Activated CD4-positive, alpha-beta T cell treated with anti-CD3 and anti-CD28 coated beads, Interleukin-2, amount 10 ng/mL, durations not matched to agents 24 days and 14 days (primary cell): ENCODE results near the gene METTL27. TPM values are rescaled to one million over a fixed set of nuclear protein-coding genes. Genes with fewer than 3 reads are reported as not detected.
A peak's percentile ranks its signal among the peaks of the same experiment; 100 is the strongest.
"Not testable (repeated sequence)": the region's sequence is repeated elsewhere in the genome, so short reads cannot be mapped to it uniquely, and the experiment has no call there.

Experiments
- DNase-seq: peaks from one replicate; pipeline ENCODE4 v3.0.0; 2022
- H3K27ac Mint-ChIP-seq: one replicate; pipeline ENCODE4 v1.8.0; 2022; ENCODE audit warnings: mild to moderate bottlenecking, mixed read lengths
- H3K27me3 Mint-ChIP-seq: one replicate; pipeline ENCODE4 v1.8.0; 2022; ENCODE audit warnings: mixed read lengths
- H3K36me3 Mint-ChIP-seq: one replicate; pipeline ENCODE4 v1.8.0; 2022; ENCODE audit warnings: low read depth, mild to moderate bottlenecking, mixed read lengths
- H3K4me1 Mint-ChIP-seq: one replicate; pipeline ENCODE4 v1.8.0; 2021; ENCODE audit warnings: mixed read lengths
- H3K4me3 Mint-ChIP-seq: one replicate; pipeline ENCODE4 v1.8.0; 2022; ENCODE audit warnings: mild to moderate bottlenecking, moderate library complexity, mixed read lengths
- H3K9me3 Mint-ChIP-seq: one replicate; pipeline ENCODE4 v1.8.0; 2021; ENCODE audit warnings: mixed read lengths
- intact Hi-C: fragments of 100-400 bp; cut with micrococcal nuclease; formaldehyde crosslinking; loops from one replicate; pipeline ENCODE4 v1.15.1; 2023
- total RNA-seq: library from RNA; stranded (reverse); gene quantifications from 2 replicates; pipeline ENCODE4 v1.2.3, GENCODE V29; 2022

Gene METTL27
- total RNA-seq, 1 donor from 2014 or later = 1.9 TPM

DNA sequence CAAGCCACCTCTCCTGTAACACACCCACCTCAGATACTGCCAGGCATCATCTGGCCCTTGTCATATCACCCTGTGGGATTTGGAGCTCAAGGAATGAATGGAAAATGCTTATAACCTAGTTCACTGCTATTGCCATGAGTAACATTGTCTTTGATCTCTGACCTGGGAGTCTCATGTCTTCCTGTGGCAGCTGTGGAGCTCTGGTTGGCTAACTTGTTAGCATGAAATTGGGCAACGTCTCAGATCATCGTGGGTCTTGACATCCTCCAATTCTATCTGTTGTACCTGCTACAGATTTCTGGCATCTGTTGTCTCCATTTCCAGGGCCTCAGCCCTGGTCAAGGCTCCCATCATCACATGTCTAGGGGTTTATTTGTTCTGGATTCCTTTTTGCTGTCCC, 16.5 kb upstream of the METTL27 start:
- peaks cover 4% of the 10 kb centered on the region for H3K4me1 Mint-ChIP-seq
- no peak for DNase-seq
- no peak overlapping the region for H3K27ac Mint-ChIP-seq
- intact Hi-C loops = loop anchor here (5.0 kb wide), 1 partner anchor 252 kb away; no protein-coding TSS in a partner anchor
- H3K4me3 Mint-ChIP-seq = no peak overlapping the region
- no peaks in the 10 kb centered on the region for H3K9me3 Mint-ChIP-seq
- H3K36me3 Mint-ChIP-seq = no peaks in the 10 kb centered on the region
- peaks cover 15% of the 10 kb centered on the region for H3K27me3 Mint-ChIP-seq

DNA sequence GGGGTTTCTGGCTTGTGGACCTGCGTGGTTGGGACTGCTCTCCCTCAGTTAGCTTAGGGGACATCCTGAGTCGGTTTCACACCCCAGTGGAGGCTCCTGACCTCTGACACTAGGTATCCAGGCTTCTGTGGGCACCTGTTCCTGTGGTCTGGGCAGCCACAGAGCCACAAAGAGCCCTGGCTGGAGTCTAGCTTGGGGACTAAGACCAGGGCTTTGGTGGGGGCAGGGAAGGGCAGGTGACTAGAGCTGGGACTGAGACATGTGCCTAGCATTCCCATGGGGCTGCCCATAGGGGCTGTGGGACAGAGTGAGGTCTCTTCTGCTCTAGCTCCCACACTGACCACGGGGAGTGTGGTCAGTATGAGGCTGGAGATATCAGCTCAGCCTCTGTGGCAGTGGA, 14.6 kb upstream of the METTL27 start:
- intact Hi-C loops = loop anchor here (5.0 kb wide), 1 partner anchor 250 kb away; no protein-coding TSS in a partner anchor
- H3K27ac Mint-ChIP-seq = no peak overlapping the region
- no peaks in the 10 kb centered on the region for H3K9me3 Mint-ChIP-seq
- H3K36me3 Mint-ChIP-seq = no peaks in the 10 kb centered on the region
- DNase-seq = no peak
- no peak overlapping the region for H3K4me3 Mint-ChIP-seq
- peaks cover 20% of the 10 kb centered on the region for H3K27me3 Mint-ChIP-seq
- peaks cover 8% of the 10 kb centered on the region for H3K4me1 Mint-ChIP-seq

DNA sequence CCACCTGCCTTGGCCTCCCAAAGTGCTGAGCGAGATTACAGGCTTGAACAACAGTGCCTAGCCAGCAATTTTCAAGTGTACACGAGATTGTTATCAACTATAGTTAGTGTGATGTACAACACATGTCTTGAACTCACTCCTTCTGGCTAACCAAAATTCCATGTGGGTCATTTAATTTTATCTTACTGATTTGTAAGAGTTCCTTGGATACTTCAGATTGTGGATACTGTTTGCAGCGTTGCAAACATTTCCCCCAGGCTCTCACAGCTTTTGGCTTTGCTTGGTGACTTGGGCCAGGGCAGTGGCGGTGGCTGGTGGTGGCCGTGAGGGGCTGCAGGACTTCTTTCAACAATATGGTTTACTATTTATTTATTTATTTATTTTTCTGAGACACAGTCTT, 10.2 kb upstream of the METTL27 start:
- Mint-ChIP-seq H3K9me3 (no peaks in the 10 kb centered on the region), H3K36me3 (no peaks in the 10 kb centered on the region), H3K4me3 (no peak overlapping the region), H3K4me1 (peaks cover 24% of the 10 kb centered on the region), H3K27me3 (peaks cover 31% of the 10 kb centered on the region), H3K27ac (no peak overlapping the region)
- DNase-seq = no peak
- intact Hi-C loops = loop anchor here (5.0 kb wide), 1 partner anchor 135 kb away; the partner anchor contains the start of gene STX1A

DNA sequence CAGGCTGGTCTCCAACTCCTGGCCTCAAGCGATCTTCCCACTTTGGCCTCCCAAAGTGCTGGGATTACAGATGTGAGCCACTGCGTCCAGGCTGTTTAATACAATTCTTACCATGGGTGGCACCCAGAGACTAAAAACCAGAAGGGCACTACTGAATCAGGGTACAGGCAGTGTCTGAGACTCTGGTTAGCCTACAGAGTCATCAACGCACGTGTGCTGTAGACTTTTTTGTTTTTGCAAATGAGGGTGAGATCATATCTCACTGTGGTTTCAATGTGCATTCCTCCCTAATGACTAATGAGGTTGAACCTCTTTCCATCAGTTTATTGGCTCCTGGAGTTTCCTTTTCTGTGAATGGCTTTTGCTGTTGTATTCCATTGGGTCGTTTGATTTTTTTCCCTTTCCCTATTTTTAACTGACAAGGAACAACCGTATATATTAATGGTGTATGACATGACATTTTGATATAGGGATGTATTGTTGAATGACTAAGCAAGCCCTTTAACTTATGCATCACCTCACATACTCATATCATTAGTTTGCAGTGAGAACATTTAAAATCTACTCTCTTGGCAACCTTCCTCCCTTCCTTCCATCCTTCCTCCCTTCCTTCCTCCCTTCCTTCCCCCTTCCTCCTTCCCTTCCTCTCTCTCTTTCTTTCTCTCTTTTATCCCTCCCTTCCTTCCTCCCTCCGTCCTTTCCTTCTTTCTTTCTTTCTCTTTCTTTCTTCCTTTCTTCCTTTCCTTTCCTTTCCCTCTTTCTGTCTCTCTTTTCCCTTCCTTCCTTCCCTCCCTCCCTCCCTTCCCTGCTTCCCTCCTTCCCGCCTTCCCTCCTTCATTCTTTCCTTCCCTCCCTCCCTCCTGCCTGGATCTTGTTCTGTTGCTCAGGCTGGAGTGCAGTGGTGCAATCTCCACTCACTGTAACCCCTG, 9.4 kb upstream of the METTL27 start:
- H3K27ac Mint-ChIP-seq = peak overlapping the region; percentile 64
- H3K9me3 Mint-ChIP-seq = no peaks in the 10 kb centered on the region
- H3K27me3 Mint-ChIP-seq = peaks cover 27% of the 10 kb centered on the region
- H3K4me3 Mint-ChIP-seq = peak overlapping the region; percentile 14
- DNase-seq = peak; percentile 75
- no peaks in the 10 kb centered on the region for H3K36me3 Mint-ChIP-seq
- intact Hi-C loops = loop anchor here (1.0 to 5.0 kb wide), 5 partner anchors 9 to 134 kb away; partner anchors contain the start of genes ABHD11, METTL27 and STX1A
- H3K4me1 Mint-ChIP-seq = peaks cover 24% of the 10 kb centered on the region

DNA sequence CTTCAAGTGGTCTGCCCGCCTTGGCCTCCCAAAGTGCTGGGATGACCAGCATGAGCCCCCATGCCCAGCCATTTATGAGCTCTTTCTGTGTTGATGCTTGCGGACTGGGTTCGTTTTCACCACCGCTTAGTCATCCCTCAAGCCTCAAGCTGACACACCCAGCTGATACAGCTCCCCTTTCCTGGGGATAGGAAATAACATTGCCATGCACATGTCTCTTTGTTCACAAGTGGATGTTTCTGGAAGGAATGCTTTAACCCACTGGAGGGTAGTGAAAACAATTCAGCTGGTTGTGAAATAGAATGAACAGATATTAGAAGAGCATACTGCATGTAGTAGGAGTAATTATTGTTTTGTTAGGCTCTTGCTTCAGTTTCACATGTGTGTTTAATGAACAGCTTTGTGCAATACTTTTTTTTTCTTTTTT, 8.5 kb upstream of the METTL27 start:
- Mint-ChIP-seq H3K9me3 (no peaks in the 10 kb centered on the region), H3K27ac (no peak overlapping the region), H3K4me3 (no peak overlapping the region), H3K27me3 (peaks cover 27% of the 10 kb centered on the region), H3K36me3 (no peaks in the 10 kb centered on the region), H3K4me1 (peaks cover 24% of the 10 kb centered on the region)
- intact Hi-C loops = loop anchor here (1.0 to 5.0 kb wide), 5 partner anchors 8 to 133 kb away; partner anchors contain the start of genes ABHD11, METTL27 and STX1A
- no peak for DNase-seq

DNA sequence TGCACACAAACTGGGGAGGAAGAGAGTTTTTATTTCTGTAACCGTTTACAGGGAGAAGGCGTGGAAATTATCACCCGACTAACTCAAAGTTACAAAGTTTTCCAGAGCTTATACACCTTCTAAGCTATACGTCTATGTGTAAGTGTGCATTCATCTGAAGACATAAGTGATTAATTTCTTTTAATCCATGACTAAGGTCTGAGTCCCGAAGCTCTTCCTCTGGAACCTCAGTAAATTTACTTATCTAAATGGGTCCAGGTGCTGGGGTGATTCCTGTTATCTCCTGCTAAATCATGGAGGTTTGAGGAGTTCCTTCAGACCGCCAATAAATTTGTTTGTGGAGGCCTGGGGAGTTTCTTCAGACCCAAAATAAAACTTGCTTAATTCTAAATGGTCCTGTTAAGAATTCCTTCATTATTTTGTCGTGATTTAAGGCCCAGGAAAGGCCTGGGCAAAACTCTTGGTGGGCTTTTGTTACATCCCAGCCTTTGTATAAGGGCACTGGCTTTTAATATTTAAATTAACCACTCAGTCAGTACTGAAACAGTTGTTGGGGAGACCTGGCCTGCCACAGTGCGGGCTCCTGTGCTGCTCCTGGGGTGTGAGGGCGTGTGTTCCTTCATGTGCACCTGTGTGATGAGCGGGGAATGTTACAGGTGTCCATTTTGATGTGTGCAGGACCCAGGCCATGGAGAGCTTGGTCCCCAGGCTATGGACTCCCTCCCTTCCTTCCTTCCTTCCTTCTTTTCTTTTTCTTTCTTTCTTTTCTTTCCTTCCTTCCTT, 5.8 kb upstream of the METTL27 start:
- DNase-seq = no peak
- Mint-ChIP-seq H3K4me1 (peaks cover 27% of the 10 kb centered on the region), H3K4me3 (no peak overlapping the region), H3K27ac (no peak overlapping the region), H3K36me3 (no peaks in the 10 kb centered on the region), H3K27me3 (peaks cover 32% of the 10 kb centered on the region), H3K9me3 (no peaks in the 10 kb centered on the region)
- intact Hi-C loops = no loop called here

DNA sequence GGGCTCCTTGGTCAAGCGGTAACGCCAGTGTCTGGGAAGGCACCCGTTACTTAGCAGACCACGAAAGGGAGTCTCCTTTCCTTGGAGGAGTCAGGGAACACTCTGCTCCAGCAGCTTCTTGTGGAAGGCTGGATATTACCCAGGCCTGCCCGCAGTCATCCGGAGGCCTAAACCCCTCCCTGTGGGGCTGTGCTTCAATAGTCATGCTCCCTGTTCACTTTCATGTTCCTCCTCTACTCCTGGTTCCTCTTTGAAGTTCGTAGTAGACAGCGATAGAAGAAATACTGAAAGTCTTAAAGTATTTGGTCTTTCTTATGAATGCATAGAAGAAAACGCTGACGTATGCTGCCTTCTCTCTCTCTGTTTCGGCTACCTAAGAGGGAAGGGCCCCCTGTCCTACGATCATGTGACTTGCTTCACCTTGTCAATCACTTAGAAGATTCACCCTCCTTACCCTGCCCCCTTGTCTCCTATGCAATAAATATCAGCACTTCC, 3.4 kb upstream of the METTL27 start:
- H3K27ac Mint-ChIP-seq, H3K9me3 Mint-ChIP-seq, intact Hi-C loops, H3K36me3 Mint-ChIP-seq, DNase-seq, H3K4me3 Mint-ChIP-seq: not testable (repeated sequence)
- H3K27me3 Mint-ChIP-seq = peaks cover 28% of the 10 kb centered on the region
- H3K4me1 Mint-ChIP-seq = peaks cover 12% of the 10 kb centered on the region

DNA sequence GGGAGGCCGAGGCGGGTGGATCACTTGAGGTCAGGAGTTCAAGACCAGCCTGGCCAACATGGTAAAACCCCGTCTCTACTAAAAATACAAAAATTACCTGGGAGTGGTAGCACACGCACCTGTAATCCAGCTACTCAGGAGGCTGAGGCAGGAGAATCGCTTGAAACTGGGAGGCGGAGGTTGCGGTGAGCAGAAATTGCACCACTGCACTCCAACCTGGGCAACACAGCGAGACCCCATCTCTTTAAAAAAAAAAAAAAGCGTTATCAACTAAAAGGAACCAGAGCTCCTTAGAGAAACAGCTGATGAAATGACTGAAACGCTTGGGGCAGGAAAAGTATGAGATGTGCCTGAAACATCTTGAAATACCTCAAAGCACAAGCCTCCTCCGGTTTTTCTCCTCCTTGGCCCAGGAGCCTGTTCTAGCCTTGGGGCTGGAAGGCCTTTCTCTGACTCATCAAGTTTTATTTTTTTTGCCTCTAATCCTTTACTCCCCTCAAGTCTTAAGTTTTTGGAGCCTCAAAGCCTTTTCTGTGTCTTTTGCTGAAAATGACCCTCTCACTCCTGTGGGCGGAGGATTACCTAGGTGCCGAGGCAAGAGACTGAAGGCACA, 2.6 kb upstream of the METTL27 start:
- peaks cover 24% of the 10 kb centered on the region for H3K27me3 Mint-ChIP-seq
- intact Hi-C loops = no loop called here
- H3K4me1 Mint-ChIP-seq = peaks cover 9% of the 10 kb centered on the region
- no peaks in the 10 kb centered on the region for H3K36me3 Mint-ChIP-seq
- no peak overlapping the region for H3K27ac Mint-ChIP-seq
- H3K4me3 Mint-ChIP-seq = no peak overlapping the region
- no peaks in the 10 kb centered on the region for H3K9me3 Mint-ChIP-seq
- DNase-seq = no peak

DNA sequence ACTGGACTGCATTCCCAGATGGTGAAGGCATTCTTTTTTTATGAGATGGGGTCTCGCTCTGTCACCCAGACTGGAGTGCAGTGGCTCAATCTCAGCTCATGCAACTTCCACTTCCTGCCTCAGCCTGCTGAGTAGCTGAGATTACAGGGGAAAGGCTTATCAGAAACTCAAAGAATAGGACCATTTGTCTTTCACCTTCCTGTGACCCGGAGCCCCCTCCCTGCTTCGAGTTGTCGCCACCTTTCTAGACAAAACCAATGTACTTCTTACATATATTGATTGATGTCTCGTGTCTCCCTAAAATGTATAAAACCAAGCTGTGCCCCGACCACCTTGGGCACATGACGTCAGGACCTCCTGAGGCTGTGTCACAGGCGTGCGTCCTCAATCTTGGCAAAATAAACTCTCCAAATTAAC, 1.8 kb upstream of the METTL27 start:
- Mint-ChIP-seq H3K4me3 (no peak overlapping the region), H3K27ac (no peak overlapping the region), H3K9me3 (no peaks in the 10 kb centered on the region), H3K4me1 (peaks cover 6% of the 10 kb centered on the region), H3K27me3 (peaks cover 21% of the 10 kb centered on the region), H3K36me3 (no peaks in the 10 kb centered on the region)
- intact Hi-C loops = no loop called here
- no peak for DNase-seq

DNA sequence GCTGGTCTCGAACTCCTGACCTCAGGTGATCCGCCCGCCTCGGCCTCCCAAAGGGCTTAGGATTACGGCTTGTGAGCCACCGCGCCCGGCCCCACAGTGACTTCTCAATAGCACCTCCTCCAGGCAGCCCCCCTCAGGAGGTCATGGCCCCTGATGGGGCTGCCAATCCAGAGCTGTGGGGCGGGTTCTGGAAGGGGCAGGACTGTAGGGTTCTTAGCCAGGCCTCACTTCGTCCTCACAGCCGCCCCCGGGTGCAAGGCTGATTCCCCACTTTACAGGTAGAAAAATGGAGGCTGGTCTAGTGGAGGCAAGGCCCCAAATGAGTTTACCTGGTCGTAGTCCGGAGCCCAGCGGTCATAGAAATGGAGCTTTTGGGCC, 638 bp downstream of the METTL27 start:
- Mint-ChIP-seq H3K4me3 (peak overlapping the region; percentile 86), H3K4me1 (peaks cover 9% of the 10 kb centered on the region), H3K9me3 (no peaks in the 10 kb centered on the region), H3K36me3 (no peaks in the 10 kb centered on the region), H3K27me3 (peaks cover 15% of the 10 kb centered on the region), H3K27ac (no peak overlapping the region)
- intact Hi-C loops = loop anchor here (1.0 kb wide), 1 partner anchor 10 kb away; no protein-coding TSS in a partner anchor
- no peak for DNase-seq

DNA sequence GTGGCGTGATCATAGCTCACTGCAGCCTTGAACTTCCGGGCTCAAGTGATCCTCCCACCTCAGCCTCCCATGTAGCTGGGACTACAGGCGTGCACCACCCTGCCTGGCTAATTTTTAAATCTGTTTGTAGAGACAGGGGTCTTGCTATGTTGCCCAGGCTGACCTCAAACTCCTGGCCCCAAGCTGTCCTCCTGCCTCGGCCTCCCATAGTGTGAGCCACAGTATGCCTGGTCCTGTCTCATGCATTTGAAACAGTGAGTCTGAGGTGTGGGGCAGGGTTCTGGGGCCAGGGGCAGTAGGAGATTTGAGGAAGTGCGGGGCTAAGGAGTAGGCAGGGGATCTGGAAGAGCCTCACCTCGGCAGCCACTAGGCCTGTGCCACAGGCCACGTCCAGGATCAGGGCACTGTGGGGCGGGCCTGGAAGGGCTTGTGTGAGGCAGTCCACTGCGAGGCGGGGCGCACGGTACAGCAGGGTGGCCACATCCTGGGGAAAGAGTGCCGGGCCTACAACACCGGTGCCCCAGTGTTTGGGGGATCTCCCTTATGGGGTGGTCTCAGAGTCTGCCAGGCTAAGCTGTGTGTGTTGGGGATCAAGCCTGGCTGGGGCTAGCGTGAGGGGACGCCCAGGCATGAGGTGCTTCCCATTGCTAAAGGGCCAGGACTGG, 1.5 kb downstream of the METTL27 start:
- peaks cover 14% of the 10 kb centered on the region for H3K27me3 Mint-ChIP-seq
- no peak for DNase-seq
- H3K27ac Mint-ChIP-seq = no peak overlapping the region
- peaks cover 9% of the 10 kb centered on the region for H3K4me1 Mint-ChIP-seq
- H3K9me3 Mint-ChIP-seq = no peaks in the 10 kb centered on the region
- intact Hi-C loops = no loop called here
- H3K4me3 Mint-ChIP-seq = no peak overlapping the region
- no peaks in the 10 kb centered on the region for H3K36me3 Mint-ChIP-seq

DNA sequence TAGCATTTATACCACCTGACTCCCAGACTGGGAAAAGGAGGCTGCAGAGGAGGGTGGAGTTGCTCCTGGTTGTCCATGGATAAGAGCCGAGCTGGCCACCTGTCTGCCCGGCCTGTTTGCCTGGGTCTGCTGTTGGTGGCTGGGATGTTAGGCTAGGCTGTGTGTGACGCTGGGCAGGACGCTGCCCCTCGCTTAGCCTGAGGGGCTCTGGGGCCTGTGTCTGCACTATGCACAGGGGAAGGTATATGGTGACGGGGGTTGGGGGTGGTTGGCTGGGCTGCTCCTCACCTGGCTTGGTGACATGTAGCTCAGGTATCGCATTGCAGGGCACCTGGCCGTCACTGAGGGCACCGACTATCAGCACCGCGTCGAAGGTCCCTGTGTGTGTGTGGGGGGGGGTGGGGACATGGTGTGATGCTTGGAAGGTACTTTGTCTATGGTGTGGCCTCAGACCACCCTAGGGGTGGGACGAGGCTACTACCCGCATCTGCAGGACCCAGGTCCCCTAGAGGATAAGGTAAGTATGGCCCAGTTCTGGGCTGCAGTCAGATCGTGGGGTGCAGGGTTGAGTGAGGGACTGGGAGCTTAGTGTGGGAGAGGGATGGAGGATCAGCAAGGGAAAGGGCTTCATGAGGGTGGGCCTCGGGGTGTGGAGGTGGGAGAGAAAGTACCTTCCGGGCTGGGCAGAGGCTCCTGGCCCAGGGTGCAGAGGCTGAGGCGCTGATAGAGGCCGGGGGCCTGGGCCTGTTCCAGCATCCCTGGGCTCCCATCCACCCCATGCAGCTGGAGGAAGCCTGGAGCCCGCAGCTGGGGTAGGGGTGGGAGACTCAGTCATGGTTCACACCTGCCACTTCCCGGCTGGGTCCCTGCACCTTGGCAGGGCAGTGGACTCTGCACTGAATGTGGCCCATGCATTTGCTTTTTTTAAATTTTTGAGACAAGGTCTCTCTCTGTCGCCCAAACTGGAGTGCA, 2.3 kb downstream of the METTL27 start:
- intact Hi-C loops = no loop called here
- H3K9me3 Mint-ChIP-seq = no peaks in the 10 kb centered on the region
- no peak overlapping the region for H3K4me3 Mint-ChIP-seq
- H3K27ac Mint-ChIP-seq = no peak overlapping the region
- no peak for DNase-seq
- peaks cover 9% of the 10 kb centered on the region for H3K4me1 Mint-ChIP-seq
- peaks cover 11% of the 10 kb centered on the region for H3K27me3 Mint-ChIP-seq
- H3K36me3 Mint-ChIP-seq = no peaks in the 10 kb centered on the region
